Transverse colon (tissue), 4 donors: ENCODE measurements around the gene BMERB1.

ENCODE experiments used
- EP300 ChIP-seq: sonication (generic); formaldehyde crosslinking; IDR thresholded peaks from one replicate; pipeline ENCODE4 v1.6.1; 2017; ENCODE audit warnings: antibody characterized with exemption, low read depth
- POLR2A ChIP-seq: fragments of 450-650 bp; IDR thresholded peaks from one replicate; pipeline ENCODE4 v1.6.1; 2016; ENCODE audit warnings: antibody characterized with exemption, mild to moderate bottlenecking, moderate library complexity
- POLR2AphosphoS5 ChIP-seq, 3 donors: sonication (generic); formaldehyde crosslinking; IDR thresholded peaks; one replicate each; pipeline ENCODE4 v1.6.1; 2016; ENCODE audit warnings: antibody characterized with exemption in 3 of 3
- TF ChIP-seq, protein P1 (sequence below), 5 experiments: fragments of 200-600 bp in 3 of 5; fragments of 450-650 bp in 2 of 5; sonication (generic) in 3 of 5; IDR thresholded peaks; 1 replicate in 2 of 5; 2 replicates in 3 of 5; pipeline ENCODE4 v1.5.1; 2016 to 2017; ENCODE audit warnings: antibody characterized with exemption in 5 of 5, inconsistent platforms in 3 of 5, mild to moderate bottlenecking in 2 of 5, moderate library complexity in 1 of 5

DNA sequence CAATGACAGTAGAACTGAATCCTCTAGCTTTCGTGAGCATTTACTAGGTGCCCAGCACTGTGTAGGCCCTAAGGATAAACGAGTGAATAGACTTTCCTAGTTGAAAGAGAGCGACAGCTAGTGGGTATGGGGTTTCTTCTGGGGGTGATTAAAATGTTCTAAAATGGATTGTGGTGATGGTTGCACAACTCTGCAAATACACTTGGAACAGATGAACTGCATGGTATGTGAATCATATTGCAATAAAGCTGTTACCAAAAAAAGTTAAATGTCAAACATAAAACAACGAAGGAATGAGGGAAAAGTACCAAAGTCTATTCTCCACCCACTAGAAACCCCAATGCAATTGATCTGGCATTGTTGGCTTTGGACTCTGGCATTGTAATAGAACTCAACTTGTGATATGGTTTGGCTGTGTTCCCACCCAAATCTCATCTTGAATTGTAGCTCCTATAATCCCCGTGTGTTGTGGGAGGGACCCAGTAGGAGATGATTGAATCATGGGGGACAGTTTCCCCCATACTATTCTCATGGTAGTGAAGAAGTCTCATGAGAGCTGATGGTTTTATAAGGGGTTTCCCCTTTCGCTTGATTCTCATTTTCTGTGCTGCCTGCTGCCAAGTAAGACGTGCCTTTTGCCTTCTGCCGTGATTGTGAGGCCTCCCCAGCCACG, 138.1 kb downstream of the BMERB1 start:
- TF ChIP-seq, protein P1, sequence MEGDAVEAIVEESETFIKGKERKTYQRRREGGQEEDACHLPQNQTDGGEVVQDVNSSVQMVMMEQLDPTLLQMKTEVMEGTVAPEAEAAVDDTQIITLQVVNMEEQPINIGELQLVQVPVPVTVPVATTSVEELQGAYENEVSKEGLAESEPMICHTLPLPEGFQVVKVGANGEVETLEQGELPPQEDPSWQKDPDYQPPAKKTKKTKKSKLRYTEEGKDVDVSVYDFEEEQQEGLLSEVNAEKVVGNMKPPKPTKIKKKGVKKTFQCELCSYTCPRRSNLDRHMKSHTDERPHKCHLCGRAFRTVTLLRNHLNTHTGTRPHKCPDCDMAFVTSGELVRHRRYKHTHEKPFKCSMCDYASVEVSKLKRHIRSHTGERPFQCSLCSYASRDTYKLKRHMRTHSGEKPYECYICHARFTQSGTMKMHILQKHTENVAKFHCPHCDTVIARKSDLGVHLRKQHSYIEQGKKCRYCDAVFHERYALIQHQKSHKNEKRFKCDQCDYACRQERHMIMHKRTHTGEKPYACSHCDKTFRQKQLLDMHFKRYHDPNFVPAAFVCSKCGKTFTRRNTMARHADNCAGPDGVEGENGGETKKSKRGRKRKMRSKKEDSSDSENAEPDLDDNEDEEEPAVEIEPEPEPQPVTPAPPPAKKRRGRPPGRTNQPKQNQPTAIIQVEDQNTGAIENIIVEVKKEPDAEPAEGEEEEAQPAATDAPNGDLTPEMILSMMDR (IDR thresholded peaks at IDR 0.05) = no peak
- no peak for TF ChIP-seq POLR2A
- TF ChIP-seq POLR2AphosphoS5 (IDR thresholded peaks at IDR 0.05) = peak in 1 of 3 donors; percentile 44
- TF ChIP-seq EP300 = no peak
